ENCODE measurements around the gene TUB.

The TUB gene

GRCh38 chr11:8047382-8047781, 33.6 kb upstream of the TUB start:
- no peak for DNase-seq (ENCODE audit: low spot score)

GRCh38 chr11:8049084-8049483, 31.9 kb upstream of the TUB start:
- DNase-seq (ENCODE audit: low spot score): no peak

GRCh38 chr11:8055091-8055835, 25.7 kb upstream of the TUB start:
- DNase-seq (ENCODE audit: low spot score): no peak

- no peak for DNase-seq (ENCODE audit: low spot score)
Observed at GRCh38 chr11:8055836-8056526, 25.0 kb upstream of the TUB start.

DNA sequence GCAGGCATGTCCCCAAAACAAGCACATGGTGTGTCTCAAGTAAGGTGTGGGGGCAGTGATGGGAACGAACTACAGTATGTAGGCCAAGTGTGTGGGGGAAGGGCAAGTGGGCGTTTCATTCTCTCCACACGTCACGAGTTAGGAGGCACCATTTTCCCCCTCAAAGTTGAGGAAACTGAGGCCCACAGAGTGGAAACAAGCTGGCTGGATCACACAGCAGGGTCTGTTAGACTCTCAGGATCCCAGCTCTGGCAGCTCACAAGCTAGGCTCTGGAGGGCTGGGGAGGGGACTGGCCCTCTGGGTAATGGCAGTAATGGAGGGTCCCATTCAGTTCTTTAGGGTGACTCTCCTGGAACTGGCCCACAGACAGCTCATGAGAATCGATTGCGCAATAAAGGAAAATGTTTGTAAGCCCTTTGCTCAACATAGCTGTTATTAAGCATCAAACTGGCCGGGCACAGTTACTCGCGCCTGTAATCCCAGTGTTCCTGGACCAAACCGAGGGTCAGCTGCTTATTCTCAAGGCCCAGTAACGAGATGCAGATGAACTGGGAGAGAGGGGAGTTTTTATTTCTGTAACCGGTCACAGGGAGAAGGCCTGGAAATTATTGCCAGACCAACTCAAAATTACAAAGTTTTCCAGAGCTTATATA, 24.1 kb upstream of the TUB start:
- no peak for DNase-seq (ENCODE audit: low spot score)

DNA sequence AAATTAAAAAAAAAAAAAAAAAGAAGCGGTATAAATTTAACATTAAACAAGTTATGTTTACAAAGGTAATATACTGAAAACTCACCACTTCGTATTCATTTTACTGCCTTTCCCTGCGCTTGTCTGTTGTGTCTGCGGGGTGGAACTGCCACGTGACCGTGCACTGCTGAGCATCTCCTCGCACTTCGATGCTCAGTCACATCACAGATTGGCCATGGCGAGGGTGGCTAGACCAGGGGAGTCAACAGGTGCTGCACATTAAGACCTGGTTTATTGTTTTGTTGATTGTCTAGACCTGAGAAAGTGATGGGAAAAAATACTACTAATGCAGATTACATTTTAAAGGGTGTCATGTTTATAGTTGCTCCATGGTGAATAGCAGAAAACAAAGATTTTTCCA, 22.8 kb upstream of the TUB start:
- DNase-seq (ENCODE audit: low spot score): no peak

GRCh38 chr11:8059030-8059429, 22.0 kb upstream of the TUB start:
- no peak for DNase-seq (ENCODE audit: low spot score)

DNA sequence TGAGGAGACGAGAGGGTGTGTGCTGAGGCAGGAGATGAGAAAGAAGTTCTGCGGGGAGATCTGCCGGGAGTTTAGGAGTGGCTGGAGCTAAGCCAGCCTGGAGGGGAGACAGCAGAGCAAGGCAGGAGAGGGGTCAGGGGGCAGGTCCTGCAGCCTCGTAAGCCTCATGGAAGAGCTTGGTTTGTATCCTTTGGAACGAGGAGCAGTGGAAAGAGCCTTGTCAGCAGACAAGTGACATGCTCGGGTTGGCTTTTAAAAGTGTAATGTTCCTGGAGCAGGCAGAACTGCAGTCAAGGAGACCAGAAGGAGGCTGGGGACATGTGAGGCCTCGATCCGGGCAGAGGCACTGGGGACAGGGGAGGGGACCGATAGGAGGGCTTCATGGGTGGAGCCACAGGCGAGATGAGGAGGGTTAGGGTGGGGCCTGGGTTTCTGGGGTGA, 21.4 kb upstream of the TUB start:
- DNase-seq (ENCODE audit: low spot score): no peak

DNA sequence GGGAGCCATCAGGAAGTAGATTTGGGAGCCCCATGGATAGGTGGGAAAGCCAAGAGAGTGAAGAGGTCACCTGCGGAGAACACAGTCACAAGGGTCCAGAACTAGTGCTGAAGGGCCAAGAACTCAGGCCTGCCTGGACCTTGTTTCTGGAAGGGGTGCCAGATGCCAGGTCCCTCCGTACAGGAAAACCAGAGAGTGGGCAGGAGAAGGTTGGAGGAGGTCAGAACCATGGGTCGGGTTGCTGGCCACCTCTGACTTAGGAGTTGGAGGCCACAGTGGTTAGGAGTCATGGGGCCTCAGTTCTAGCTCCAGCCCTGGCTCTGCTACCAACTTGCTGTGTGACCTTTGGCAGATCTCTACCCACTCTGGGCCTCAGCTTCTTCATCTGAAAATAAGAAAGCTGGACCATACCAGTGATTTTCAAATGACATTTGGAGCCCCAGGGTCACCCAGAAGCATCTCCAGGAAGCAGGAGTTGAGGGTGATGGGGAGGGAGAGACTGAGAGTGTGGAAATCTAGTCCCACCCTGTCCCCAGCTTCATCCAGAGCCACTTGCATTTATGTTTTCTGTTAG, 20.8 kb upstream of the TUB start:
- DNase-seq (ENCODE audit: low spot score): no peak

DNA sequence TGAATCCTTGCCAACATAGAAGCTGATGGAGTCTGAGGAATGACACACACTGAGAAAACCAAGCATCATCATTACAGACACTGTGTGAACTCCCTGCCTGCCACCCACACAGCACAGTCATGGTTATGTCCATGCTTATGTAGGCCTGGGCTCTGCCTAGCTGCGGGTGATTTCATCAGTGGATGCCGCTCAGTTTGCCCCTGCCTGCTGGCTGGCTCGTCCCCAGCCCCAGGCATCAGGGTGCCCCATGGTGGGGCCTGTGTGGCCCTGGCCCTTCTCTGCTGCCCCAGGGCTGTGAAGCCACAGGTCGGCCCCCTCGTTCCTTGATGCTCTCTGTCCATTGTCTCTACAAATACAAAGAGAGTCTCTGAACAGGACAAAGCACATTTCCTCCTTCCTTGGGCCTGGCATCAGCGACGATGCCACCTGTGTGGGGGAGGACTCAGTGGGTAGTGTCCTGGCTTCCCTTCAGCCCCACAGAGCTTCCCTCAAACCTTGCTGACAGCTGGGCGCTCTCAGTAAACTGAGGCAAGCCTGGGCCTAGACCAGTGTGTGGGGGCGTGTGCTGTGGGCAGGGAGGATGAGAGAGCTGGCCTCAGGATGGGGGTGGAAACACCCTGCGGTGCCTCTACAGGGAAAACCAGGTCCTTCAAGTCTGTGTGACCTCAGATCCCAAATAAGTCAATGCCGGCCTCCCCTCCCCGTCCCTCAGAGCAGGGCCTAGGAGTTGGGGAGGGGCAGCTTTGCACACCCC, 20.0 kb upstream of the TUB start:
- no peak for DNase-seq (ENCODE audit: low spot score)

- DNase-seq (ENCODE audit: low spot score): no peak
Observed at GRCh38 chr11:8061555-8062428, 19.2 kb upstream of the TUB start.

DNA sequence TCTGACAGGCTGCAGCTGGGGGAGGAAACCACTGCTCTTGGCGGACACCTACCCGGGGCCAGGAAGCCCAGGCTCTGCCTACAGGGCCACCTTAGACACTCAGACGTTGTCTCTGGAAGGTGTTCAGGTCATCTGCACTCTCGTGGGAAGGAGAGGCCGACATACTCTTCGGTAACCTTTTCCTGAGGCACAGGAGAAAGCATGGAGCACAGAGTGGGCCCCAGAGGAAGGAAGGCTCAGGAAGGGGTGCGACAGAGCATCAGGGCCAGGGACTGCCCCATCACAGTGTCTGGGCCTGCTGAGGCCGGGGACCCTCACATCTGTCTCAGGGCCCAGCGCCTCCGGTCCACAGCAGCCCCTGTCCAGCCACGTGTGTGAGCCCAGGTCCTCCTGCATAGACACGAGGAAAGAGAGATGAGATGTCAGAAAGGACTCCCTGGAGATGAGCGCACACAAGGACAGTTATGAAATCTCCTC, 18.2 kb upstream of the TUB start:
- no peak for DNase-seq (ENCODE audit: low spot score)

- no peak for DNase-seq (ENCODE audit: low spot score)
Observed at GRCh38 chr11:8063324-8063723, 17.7 kb upstream of the TUB start.

DNA sequence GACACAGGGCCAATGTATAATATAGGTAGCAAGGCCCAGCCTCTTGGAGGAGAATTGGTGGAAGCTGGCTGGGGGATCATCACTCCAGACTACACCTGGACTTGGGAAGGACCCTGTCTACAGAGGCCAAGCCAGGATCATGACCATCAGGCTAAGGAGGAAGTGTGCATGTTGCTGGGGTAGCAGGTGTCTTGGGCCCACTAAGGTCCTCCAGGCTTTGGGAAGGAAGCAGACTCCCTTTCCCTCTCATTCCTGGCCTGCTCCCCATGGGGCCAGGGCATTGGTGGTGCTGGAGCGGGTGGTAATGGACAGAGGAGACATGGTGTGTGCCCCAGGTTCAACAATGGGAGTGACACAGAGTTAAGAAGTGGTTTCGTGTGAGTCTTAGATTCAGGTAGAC, 16.0 kb upstream of the TUB start:
- DNase-seq (ENCODE audit: low spot score): no peak

DNA sequence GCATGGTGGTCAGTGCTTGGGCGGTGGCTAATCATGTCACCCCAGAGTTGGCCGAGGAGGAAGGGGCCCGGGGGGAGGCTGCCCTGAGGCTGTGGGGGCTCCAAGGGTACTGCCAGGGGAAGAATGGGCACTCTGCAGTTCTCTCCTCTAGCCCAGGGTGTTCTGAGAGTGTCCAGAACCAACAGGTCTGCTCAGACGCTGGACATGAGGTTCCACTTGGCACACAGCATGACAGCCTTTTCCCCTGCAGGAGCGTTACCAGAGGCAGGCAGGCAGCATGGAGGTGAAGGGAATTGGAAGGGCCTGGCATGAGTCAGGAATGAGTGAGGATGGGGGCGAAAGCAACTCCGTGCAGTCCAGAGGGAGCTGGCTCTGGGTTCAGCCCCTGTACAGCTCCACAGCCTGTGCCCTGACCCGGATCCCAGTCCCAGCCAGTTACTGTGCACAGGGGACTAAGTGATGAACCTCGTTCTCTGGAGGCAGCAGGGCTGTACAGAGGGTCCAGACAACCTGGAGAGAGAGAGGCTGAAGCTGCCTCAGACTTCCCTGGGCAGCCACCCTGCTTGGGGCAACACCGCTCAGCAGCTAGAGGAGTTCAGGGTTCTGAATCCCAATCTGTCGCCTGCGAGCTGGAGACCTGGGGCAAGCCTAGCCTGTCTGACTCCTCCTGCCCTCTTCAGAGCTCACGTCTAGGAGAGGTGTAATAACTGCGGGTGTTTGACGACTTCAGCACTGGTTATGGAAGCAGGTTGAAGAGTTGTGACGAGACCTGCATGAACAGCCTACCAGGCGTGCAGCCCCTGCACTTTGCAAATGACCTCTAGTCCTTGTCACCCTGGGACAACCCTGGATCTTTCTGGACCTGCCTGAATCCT, 14.7 kb upstream of the TUB start:
- DNase-seq (ENCODE audit: low spot score): no peak

DNA sequence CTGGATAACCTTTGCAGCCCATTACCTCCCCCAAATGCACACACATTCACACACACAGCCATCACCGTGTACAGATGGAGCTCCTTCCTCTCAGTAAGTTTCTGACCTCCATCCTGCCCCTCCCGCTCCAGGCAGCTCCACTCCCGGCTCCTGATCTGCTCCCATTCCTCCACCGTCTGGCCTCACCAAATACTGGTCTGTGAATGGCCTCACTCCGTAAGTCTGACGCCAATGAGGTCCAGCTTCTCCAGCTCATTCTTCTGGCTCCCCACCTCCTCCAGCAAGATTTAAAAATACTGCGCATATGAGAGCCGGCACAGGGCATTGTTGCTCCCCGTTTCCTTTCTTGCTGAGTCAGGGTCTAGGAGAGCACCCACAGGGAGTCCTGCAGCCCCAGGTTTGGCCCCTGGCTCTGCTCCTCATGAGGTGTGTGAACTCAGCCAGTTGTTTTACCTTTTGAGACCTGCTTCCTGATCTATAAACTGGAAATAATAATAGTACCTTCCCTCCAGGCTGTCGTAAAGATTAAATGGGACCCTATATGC, 14.0 kb upstream of the TUB start:
- no peak for DNase-seq (ENCODE audit: low spot score)

GRCh38 chr11:8067567-8067928, 13.5 kb upstream of the TUB start:
- no peak for DNase-seq (ENCODE audit: low spot score)

DNA sequence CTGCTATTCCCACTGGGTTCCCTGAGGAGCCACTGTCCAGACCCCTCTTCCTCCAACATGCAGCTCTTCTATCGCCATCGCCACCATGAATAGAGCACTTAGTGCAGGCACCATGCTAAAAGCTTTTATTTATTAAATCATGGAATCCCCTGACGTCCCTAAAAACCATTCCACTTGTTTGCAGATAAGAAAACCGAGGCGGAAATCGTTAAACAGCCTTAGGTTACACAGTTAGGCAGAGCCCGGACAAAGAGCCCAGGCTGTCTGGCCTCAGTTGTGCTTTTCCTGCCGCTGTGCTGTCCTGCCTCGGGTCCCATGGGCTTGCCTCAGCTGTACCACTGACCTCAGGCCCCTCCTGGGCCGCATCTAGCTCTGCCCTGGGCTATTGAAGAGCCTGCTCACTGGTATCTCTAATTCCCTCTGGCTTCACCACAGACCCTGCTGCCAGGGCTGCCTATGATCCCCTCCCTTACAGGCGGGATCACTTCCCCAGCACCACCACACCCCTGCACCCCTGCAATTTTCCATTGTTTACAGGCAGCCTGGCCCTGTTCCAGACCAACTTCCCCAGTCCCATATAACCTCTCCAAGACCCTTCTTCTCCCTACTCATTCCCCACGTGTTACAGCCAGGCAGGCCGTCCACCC, 13.0 kb upstream of the TUB start:
- no peak for DNase-seq (ENCODE audit: low spot score)

GRCh38 chr11:8068605-8069221, 12.3 kb upstream of the TUB start:
- no peak for DNase-seq (ENCODE audit: low spot score)

All from CD4-positive, alpha-beta T cell treated with Interleukin-2 at 100 ng/mL for 4 hours (primary cell).